ENCODE measurements around the gene EPHA2.

GRCh38 chr1:16099412-16099811 is 56.5 kb downstream of the EPHA2 start:
- TF ChIP-seq CTCF (IDR thresholded peaks at IDR 0.05) (no peak), POLR2A (IDR thresholded peaks at IDR 0.05) (no peak)
